Astrocyte of the cerebellum (primary cell): ENCODE measurements around the gene TMPRSS2.

Experiments
- DNase-seq: peaks from one replicate; pipeline ENCODE4 v3.0.0-alpha.2; 2011; ENCODE audit warnings: low read depth
- H3K4me3 ChIP-seq: 2 replicates; pipeline ENCODE4 v1.5.1; 2011; ENCODE audit warnings: mild to moderate bottlenecking, low read depth, low read length, moderate library complexity
- CTCF ChIP-seq: IDR thresholded peaks from 2 replicates; pipeline ENCODE4 v1.5.1; 2012; ENCODE audit warnings: low read length, low read depth, moderate library complexity, mild to moderate bottlenecking; ENCODE audit errors: missing control alignments
- in situ Hi-C: cut with HindIII; loops from 2 replicates; pipeline ENCODE4 v1.10.0; 2017; ENCODE audit warnings: low sequenced_read_pairs

The TMPRSS2 gene

GRCh38 chr21:41433566-41433965, 74.4 kb downstream of the TMPRSS2 start:
- in situ Hi-C loops: no loop called here
- no peak overlapping the region for H3K4me3 ChIP-seq
- DNase-seq: no peak
- TF ChIP-seq CTCF: no peak

- no peak for DNase-seq
- in situ Hi-C loops: no loop called here
- H3K4me3 ChIP-seq: no peak overlapping the region
- no peak for TF ChIP-seq CTCF
Measured at GRCh38 chr21:41432562-41433460, 75.1 kb downstream of the TMPRSS2 start.

- TF ChIP-seq CTCF: no peak
- in situ Hi-C loops: no loop called here
- DNase-seq: no peak
- no peak overlapping the region for H3K4me3 ChIP-seq
Measured at GRCh38 chr21:41431788-41432548, 76.0 kb downstream of the TMPRSS2 start.

GRCh38 chr21:41429925-41430491, 78.0 kb downstream of the TMPRSS2 start:
- in situ Hi-C loops: no loop called here

GRCh38 chr21:41429305-41429704, 78.7 kb downstream of the TMPRSS2 start:
- DNase-seq: no peak
- in situ Hi-C loops: no loop called here
- H3K4me3 ChIP-seq: no peak overlapping the region
- TF ChIP-seq CTCF: no peak

More at GRCh38 chr21:41429925-41430491, 78.0 kb downstream of the TMPRSS2 start:
- no peak overlapping the region for H3K4me3 ChIP-seq
- no peak for DNase-seq
- TF ChIP-seq CTCF: no peak

GRCh38 chr21:41428847-41429246, 79.1 kb downstream of the TMPRSS2 start:
- no peak overlapping the region for H3K4me3 ChIP-seq
- in situ Hi-C loops: no loop called here
- DNase-seq: no peak
- no peak for TF ChIP-seq CTCF
